Measurements from ENCODE around the gene FAM200A.
"Not testable (repeated sequence)": the region's sequence is repeated elsewhere in the genome, so short reads cannot be mapped to it uniquely, and the experiment has no call there.

FAM200A gene

GRCh38 chr7:99514050-99514449 lies 37.9 kb downstream of the FAM200A start:
- Histone ChIP-seq H3K4me3 (ENCODE audit: low read depth in 1 of 5, low read length in 5 of 5) (no peak overlapping the region), H3K27me3 (ENCODE audit: control insufficient read depth in 5 of 5, insufficient read depth in 4 of 5, low read length in 5 of 5) (no peaks in the 10 kb centered on the region), H3K9ac (ENCODE audit: low read length in 5 of 5) (no peak overlapping the region), H3K27ac (ENCODE audit: low read depth, low read length) (no peak overlapping the region), H3K36me3 (ENCODE audit: control insufficient read depth in 5 of 5, insufficient read depth in 5 of 5, low read length in 5 of 5) (peaks cover 6 to 52% (median 39%) of the 10 kb centered on the region in 5 donors), H3K4me1 (ENCODE audit: control insufficient read depth in 5 of 5, insufficient read depth in 5 of 5, low read length in 5 of 5) (no peaks in the 10 kb centered on the region), H3K9me3 (ENCODE audit: control insufficient read depth in 5 of 5, low read length in 5 of 5) (no peaks in the 10 kb centered on the region)

GRCh38 chr7:99505324-99505662 lies 46.6 kb downstream of the FAM200A start:
- H3K27ac ChIP-seq (ENCODE audit: low read depth, low read length): peak overlapping the region; percentile 97
- no peaks in the 10 kb centered on the region for H3K9me3 ChIP-seq (ENCODE audit: control insufficient read depth in 5 of 5, low read length in 5 of 5)
- peaks cover 2 to 39% (median 32%) of the 10 kb centered on the region in 5 donors for H3K4me1 ChIP-seq (ENCODE audit: control insufficient read depth in 5 of 5, insufficient read depth in 5 of 5, low read length in 5 of 5)
- peak overlapping the region; percentile 80 to 97 (median 95) for H3K9ac ChIP-seq (ENCODE audit: low read length in 5 of 5)
- H3K36me3 ChIP-seq (ENCODE audit: control insufficient read depth in 5 of 5, insufficient read depth in 5 of 5, low read length in 5 of 5): no peaks in the 10 kb centered on the region
- H3K27me3 ChIP-seq (ENCODE audit: control insufficient read depth in 5 of 5, insufficient read depth in 4 of 5, low read length in 5 of 5): no peaks in the 10 kb centered on the region
- peak overlapping the region; percentile 82 to 96 (median 93) for H3K4me3 ChIP-seq (ENCODE audit: low read depth in 1 of 5, low read length in 5 of 5)

- Histone ChIP-seq H3K4me3 (ENCODE audit: low read depth in 1 of 5, low read length in 5 of 5) (peak within 1 kb of the TSS; percentile 82 to 96 (median 93)), H3K4me1 (ENCODE audit: control insufficient read depth in 5 of 5, insufficient read depth in 5 of 5, low read length in 5 of 5) (peaks cover 2 to 39% (median 32%) of the 10 kb centered on the region in 5 donors), H3K27ac (ENCODE audit: low read depth, low read length) (peak within 1 kb of the TSS; percentile 97), H3K36me3 (ENCODE audit: control insufficient read depth in 5 of 5, insufficient read depth in 5 of 5, low read length in 5 of 5) (no peaks in the 10 kb centered on the region), H3K27me3 (ENCODE audit: control insufficient read depth in 5 of 5, insufficient read depth in 4 of 5, low read length in 5 of 5) (no peaks in the 10 kb centered on the region), H3K9ac (ENCODE audit: low read length in 5 of 5) (peak within 1 kb of the TSS; percentile 80 to 97 (median 95)), H3K9me3 (ENCODE audit: control insufficient read depth in 5 of 5, low read length in 5 of 5) (no peaks in the 10 kb centered on the region)
Measured at GRCh38 chr7:99504603-99505323, 47.2 kb downstream of the FAM200A start, which contains the start of gene ZKSCAN5. ZKSCAN5 (plus strand) TSS chr7:99504662; CDS start chr7:99506045, 1,383 bp downstream.

DNA sequence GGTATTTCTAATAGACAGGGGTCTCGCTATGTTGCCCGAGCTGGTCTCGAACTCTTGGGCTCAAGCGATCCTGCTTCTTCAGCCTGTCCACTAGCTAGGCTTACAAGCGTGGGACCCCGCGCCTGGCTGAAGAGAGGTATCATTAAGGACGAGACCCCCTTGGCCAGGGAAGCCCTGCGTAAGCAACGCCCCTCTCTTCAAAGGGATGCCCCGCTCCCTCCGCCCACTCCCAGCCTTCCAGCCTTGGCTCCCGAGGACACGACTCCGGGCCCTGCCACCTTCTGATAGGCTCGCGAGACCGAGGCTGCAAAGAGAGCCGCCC lies 47.7 kb downstream of the FAM200A start:
- Histone ChIP-seq H3K4me1 (ENCODE audit: control insufficient read depth in 5 of 5, insufficient read depth in 5 of 5, low read length in 5 of 5) (peaks cover 2 to 43% (median 37%) of the 10 kb centered on the region in 5 donors), H3K27me3 (ENCODE audit: control insufficient read depth in 5 of 5, insufficient read depth in 4 of 5, low read length in 5 of 5) (no peaks in the 10 kb centered on the region), H3K9ac (ENCODE audit: low read length in 5 of 5) (peak overlapping the region in 4 of 5 donors; percentile 80 to 97 (median 96)), H3K9me3 (ENCODE audit: control insufficient read depth in 5 of 5, low read length in 5 of 5) (no peaks in the 10 kb centered on the region), H3K4me3 (ENCODE audit: low read depth in 1 of 5, low read length in 5 of 5) (peak overlapping the region; percentile 82 to 96 (median 93)), H3K27ac (ENCODE audit: low read depth, low read length) (peak overlapping the region; percentile 97), H3K36me3 (ENCODE audit: control insufficient read depth in 5 of 5, insufficient read depth in 5 of 5, low read length in 5 of 5) (no peaks in the 10 kb centered on the region)

DNA sequence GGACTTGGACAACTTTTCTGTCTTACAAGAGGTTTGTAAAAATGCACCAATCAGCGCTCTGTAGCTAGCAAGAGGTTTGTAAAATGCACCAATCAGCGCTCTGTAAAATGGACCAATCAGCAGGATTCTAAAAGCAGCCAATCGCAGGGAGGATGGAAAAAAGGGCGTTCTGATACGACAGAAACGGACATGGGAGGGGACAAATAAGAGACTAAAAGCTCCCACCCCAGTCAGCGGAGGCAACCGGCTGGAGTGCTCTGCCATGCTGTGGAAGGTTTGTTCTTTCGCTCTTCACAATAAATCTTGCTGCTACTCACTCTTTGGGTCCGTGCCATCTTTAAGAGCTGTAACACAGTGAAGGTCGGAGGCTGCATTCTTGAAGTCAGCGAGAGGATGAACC lies 50.7 kb downstream of the FAM200A start:
- H3K9me3 ChIP-seq (ENCODE audit: control insufficient read depth in 5 of 5, low read length in 5 of 5); H3K27me3 ChIP-seq (ENCODE audit: control insufficient read depth in 5 of 5, insufficient read depth in 4 of 5, low read length in 5 of 5); H3K9ac ChIP-seq (ENCODE audit: low read length in 5 of 5): not testable (repeated sequence)
- Histone ChIP-seq H3K36me3 (ENCODE audit: control insufficient read depth in 5 of 5, insufficient read depth in 5 of 5, low read length in 5 of 5) (peaks cover 3 to 12% (median 5%) of the 10 kb centered on the region in 5 donors), H3K4me3 (ENCODE audit: low read depth in 1 of 5, low read length in 5 of 5) (peak overlapping the region in 2 of 5 donors; percentile 94 to 100), H3K4me1 (ENCODE audit: control insufficient read depth in 5 of 5, insufficient read depth in 5 of 5, low read length in 5 of 5) (peaks cover 12 to 48% (median 46%) of the 10 kb centered on the region in 5 donors), H3K27ac (ENCODE audit: low read depth, low read length) (peak overlapping the region; percentile 95)

- Histone ChIP-seq H3K36me3 (ENCODE audit: control insufficient read depth in 5 of 5, insufficient read depth in 5 of 5, low read length in 5 of 5) (peaks cover 5 to 15% (median 6%) of the 10 kb centered on the region in 5 donors), H3K4me3 (ENCODE audit: low read depth in 1 of 5, low read length in 5 of 5) (peak overlapping the region; percentile 86 to 100 (median 98)), H3K4me1 (ENCODE audit: control insufficient read depth in 5 of 5, insufficient read depth in 5 of 5, low read length in 5 of 5) (peaks cover 12 to 42% (median 40%) of the 10 kb centered on the region in 5 donors), H3K9me3 (ENCODE audit: control insufficient read depth in 5 of 5, low read length in 5 of 5) (no peaks in the 10 kb centered on the region), H3K27me3 (ENCODE audit: control insufficient read depth in 5 of 5, insufficient read depth in 4 of 5, low read length in 5 of 5) (no peaks in the 10 kb centered on the region), H3K9ac (ENCODE audit: low read length in 5 of 5) (peak overlapping the region in 4 of 5 donors; percentile 88 to 97 (median 96)), H3K27ac (ENCODE audit: low read depth, low read length) (peak overlapping the region; percentile 95)
Measured at GRCh38 chr7:99500637-99501009, 51.3 kb downstream of the FAM200A start.

- no peaks in the 10 kb centered on the region for H3K9me3 ChIP-seq (ENCODE audit: control insufficient read depth in 5 of 5, low read length in 5 of 5)
- H3K27me3 ChIP-seq (ENCODE audit: control insufficient read depth in 5 of 5, insufficient read depth in 4 of 5, low read length in 5 of 5): no peaks in the 10 kb centered on the region
- peaks cover 5 to 17% (median 7%) of the 10 kb centered on the region in 5 donors for H3K36me3 ChIP-seq (ENCODE audit: control insufficient read depth in 5 of 5, insufficient read depth in 5 of 5, low read length in 5 of 5)
- H3K27ac ChIP-seq (ENCODE audit: low read depth, low read length): peak within 1 kb of the TSS; percentile 95
- peaks cover 12 to 37% (median 36%) of the 10 kb centered on the region in 5 donors for H3K4me1 ChIP-seq (ENCODE audit: control insufficient read depth in 5 of 5, insufficient read depth in 5 of 5, low read length in 5 of 5)
- peak within 1 kb of the TSS; percentile 86 to 100 (median 98) for H3K4me3 ChIP-seq (ENCODE audit: low read depth in 1 of 5, low read length in 5 of 5)
- H3K9ac ChIP-seq (ENCODE audit: low read length in 5 of 5): peak within 1 kb of the TSS; percentile 88 to 97 (median 96)
Measured at GRCh38 chr7:99499721-99500636, 51.9 kb downstream of the FAM200A start, which contains the start of gene ZNF394. ZNF394 (minus strand) TSS chr7:99500281; CDS start chr7:99500093, 188 bp downstream.

DNA sequence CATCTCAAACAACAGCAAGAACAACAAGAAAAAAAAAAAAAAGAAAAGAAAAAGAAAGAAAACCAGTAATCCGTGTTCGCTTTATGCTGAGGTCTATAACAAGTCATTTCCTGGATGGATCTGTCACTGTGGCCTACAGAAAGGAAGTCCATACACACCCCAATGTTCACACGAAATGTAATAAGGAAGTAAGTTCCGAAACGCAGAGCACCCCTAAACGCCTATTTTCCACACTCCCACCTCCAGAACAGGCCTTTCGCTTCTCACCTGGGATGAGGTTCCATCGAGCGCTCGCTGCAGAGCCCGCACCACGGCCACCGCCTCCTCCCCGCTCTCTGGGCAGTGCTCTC lies 52.6 kb downstream of the FAM200A start:
- Histone ChIP-seq H3K36me3 (ENCODE audit: control insufficient read depth in 5 of 5, insufficient read depth in 5 of 5, low read length in 5 of 5) (peaks cover 5 to 22% (median 12%) of the 10 kb centered on the region in 5 donors), H3K27ac (ENCODE audit: low read depth, low read length) (peak overlapping the region; percentile 95), H3K4me3 (ENCODE audit: low read depth in 1 of 5, low read length in 5 of 5) (peak overlapping the region; percentile 86 to 100 (median 98)), H3K27me3 (ENCODE audit: control insufficient read depth in 5 of 5, insufficient read depth in 4 of 5, low read length in 5 of 5) (no peaks in the 10 kb centered on the region), H3K9me3 (ENCODE audit: control insufficient read depth in 5 of 5, low read length in 5 of 5) (peaks cover 0 to 5% (median 3%) of the 10 kb centered on the region in 5 donors), H3K9ac (ENCODE audit: low read length in 5 of 5) (peak overlapping the region; percentile 88 to 97 (median 96)), H3K4me1 (ENCODE audit: control insufficient read depth in 5 of 5, insufficient read depth in 5 of 5, low read length in 5 of 5) (peaks cover 9 to 37% (median 36%) of the 10 kb centered on the region in 5 donors)

DNA sequence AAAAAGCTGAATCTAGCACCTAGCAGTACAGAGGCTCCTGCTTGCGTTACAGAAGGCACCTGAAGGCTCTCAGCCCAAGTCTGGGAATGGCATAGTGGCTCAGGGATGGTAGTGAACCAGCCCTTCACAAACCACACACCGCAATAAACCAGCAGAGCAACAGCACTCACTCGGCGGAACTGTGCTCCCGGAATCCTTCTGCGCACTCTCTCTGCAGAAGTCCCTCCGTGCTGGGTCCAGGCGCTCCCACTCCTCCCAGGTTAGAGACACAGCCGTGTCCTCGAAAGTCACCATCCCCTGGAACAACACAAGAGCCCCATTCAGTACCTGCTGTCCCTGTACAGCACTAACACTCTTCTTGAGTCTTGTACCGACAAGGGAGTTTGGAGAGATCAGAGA lies 53.4 kb downstream of the FAM200A start:
- Histone ChIP-seq H3K36me3 (ENCODE audit: control insufficient read depth in 5 of 5, insufficient read depth in 5 of 5, low read length in 5 of 5) (peaks cover 7 to 30% (median 20%) of the 10 kb centered on the region in 5 donors), H3K4me3 (ENCODE audit: low read depth in 1 of 5, low read length in 5 of 5) (peak overlapping the region; percentile 83 to 100 (median 98)), H3K27me3 (ENCODE audit: control insufficient read depth in 5 of 5, insufficient read depth in 4 of 5, low read length in 5 of 5) (no peaks in the 10 kb centered on the region), H3K4me1 (ENCODE audit: control insufficient read depth in 5 of 5, insufficient read depth in 5 of 5, low read length in 5 of 5) (peaks cover 9 to 33% (median 31%) of the 10 kb centered on the region in 5 donors), H3K9me3 (ENCODE audit: control insufficient read depth in 5 of 5, low read length in 5 of 5) (peaks cover 5 to 13% (median 11%) of the 10 kb centered on the region in 5 donors), H3K27ac (ENCODE audit: low read depth, low read length) (peak overlapping the region; percentile 95), H3K9ac (ENCODE audit: low read length in 5 of 5) (peak overlapping the region; percentile 82 to 97 (median 88))
